ENCODE measurements around the gene FNDC3A. TPM values are rescaled to one million over a fixed set of nuclear protein-coding genes. Genes with fewer than 3 reads are reported as not detected.
A peak's percentile ranks its signal among the peaks of the same experiment; 100 is the strongest.

FNDC3A gene
- total and polyA plus RNA-seq, 12 donors: 11.3 to 30.3 (median 23.1) TPM

GRCh38 chr13:49213997-49214916 lies 238.5 kb downstream of the FNDC3A start:
- ATAC-seq (no peak), DNase-seq (no peak)
- Histone ChIP-seq H3K27ac (peak overlapping the region in 1 of 10 donors; percentile 41), H3K9me3 (no peaks in the 10 kb centered on the region), H3K27me3 (peaks cover 0 to 15% (median 13%) of the 10 kb centered on the region in 7 donors), H3K4me3 (no peak overlapping the region), H3K4me1 (peaks cover 0 to 13% (median 0%) of the 10 kb centered on the region in 9 donors), H3K36me3 (peaks cover 0 to 20% (median 0%) of the 10 kb centered on the region in 9 donors)
- TF ChIP-seq CTCF (IDR thresholded peaks at IDR 0.05): no peak
- intact Hi-C loops (cut with DNase I): no loop called here
- 70 to 73% methylated on average over 6 of the region's 6 CpGs for WGBS, 2 donors

DNA sequence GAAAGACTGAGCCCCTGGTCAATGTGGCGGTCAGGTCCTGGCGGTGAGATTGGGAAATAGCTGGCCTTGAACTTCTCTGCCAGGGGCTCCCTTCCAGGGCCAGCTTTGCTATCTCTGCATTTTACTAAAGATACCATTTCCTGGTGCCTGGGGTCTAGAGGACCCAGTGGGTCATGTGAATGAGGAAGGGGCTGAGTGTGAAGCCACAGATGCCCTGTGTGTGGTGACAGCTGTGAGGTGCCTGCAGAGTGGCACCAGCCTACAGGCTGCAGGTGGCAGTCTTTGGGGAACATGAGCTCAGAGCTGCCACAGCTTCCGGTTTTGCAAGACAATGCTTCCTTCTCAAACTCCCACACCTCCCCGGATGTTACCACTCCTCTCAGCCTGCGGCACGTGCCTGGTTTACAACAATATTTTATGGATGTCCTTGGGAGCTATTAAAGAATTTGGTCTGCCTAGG lies 239.2 kb downstream of the FNDC3A start:
- ATAC-seq (peak; percentile 26 to 76 (median 46)), DNase-seq (peak in 1 of 2 donors; percentile 25)
- peak in 2 of 9 donors; percentile 8 to 23 for TF ChIP-seq CTCF (IDR thresholded peaks at IDR 0.05)
- H3K9me3 ChIP-seq: no peaks in the 10 kb centered on the region
- peaks cover 0 to 17% (median 0%) of the 10 kb centered on the region in 9 donors for H3K4me1 ChIP-seq
- intact Hi-C loops (cut with DNase I): no loop called here
- peaks cover 0 to 13% (median 0%) of the 10 kb centered on the region in 9 donors for H3K36me3 ChIP-seq
- H3K4me3 ChIP-seq: no peak overlapping the region
- H3K27me3 ChIP-seq: peaks cover 0 to 22% (median 20%) of the 10 kb centered on the region in 7 donors
- peak overlapping the region in 1 of 10 donors; percentile 41 for H3K27ac ChIP-seq
- WGBS, 2 donors: 48 to 51% methylated on average over 6 of the region's 6 CpGs

- H3K27me3 ChIP-seq: peaks cover 11 to 35% (median 34%) of the 10 kb centered on the region in 7 donors
- ATAC-seq (no peak), DNase-seq (no peak)
- intact Hi-C loops (cut with DNase I): no loop called here
- H3K27ac ChIP-seq: no peak overlapping the region
- WGBS, 2 donors: 83 to 86% methylated on average over 6 of the region's 6 CpGs
- no peaks in the 10 kb centered on the region for H3K9me3 ChIP-seq
- no peak for TF ChIP-seq CTCF (IDR thresholded peaks at IDR 0.05)
- peaks cover 0 to 27% (median 10%) of the 10 kb centered on the region in 9 donors for H3K4me1 ChIP-seq
- H3K36me3 ChIP-seq: peaks cover 0 to 3% (median 0%) of the 10 kb centered on the region in 9 donors
- H3K4me3 ChIP-seq: no peak overlapping the region
Measured at GRCh38 chr13:49216334-49216733, 240.6 kb downstream of the FNDC3A start.

DNA sequence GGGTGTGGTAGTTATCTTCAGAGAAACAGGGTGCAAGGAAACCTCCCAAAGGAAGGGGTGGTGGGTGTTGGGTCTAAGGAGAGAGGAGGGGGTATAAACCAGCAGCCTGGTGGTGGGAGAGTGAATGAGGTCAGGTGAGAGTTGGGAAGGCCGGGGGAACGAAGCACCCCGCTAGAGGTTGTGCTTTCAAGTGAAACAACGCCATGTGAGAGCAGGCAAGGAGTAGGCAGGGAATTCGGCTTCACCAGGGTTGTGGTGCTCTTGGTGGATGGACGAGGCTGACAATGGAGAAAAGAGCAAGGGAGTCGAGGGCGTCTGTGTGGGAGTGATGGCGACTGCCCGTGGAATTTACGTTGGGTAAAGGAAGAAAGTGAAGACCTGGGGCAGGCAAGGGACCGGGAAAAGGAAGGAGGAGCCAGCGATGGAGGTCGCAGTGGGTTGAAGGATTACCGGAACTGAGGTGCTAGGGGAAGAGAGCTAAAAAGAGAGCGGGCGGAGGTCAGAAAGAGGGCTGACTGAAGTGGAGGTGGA lies 242.3 kb downstream of the FNDC3A start:
- H3K4me1 ChIP-seq: peaks cover 0 to 29% (median 10%) of the 10 kb centered on the region in 9 donors
- no peak for DNase-seq
- ATAC-seq: no peak
- H3K9me3 ChIP-seq: no peaks in the 10 kb centered on the region
- no peak overlapping the region for H3K27ac ChIP-seq
- intact Hi-C loops (cut with DNase I): no loop called here
- H3K27me3 ChIP-seq: peaks cover 12 to 52% (median 49%) of the 10 kb centered on the region in 7 donors
- TF ChIP-seq CTCF (IDR thresholded peaks at IDR 0.05): no peak
- no peaks in the 10 kb centered on the region for H3K36me3 ChIP-seq
- WGBS, 2 donors: 40 to 45% methylated on average over 17 of the region's 17 CpGs
- no peak overlapping the region for H3K4me3 ChIP-seq
